ENCODE measurements around the gene NEUROG2. TPM values are rescaled to one million over a fixed set of nuclear protein-coding genes. Genes with fewer than 3 reads are reported as not detected.

NEUROG2 gene
- total RNA-seq, result not detected
- long read RNA-seq, result 0 reads

GRCh38 chr4:112516066-112516470 is at the start of gene NEUROG2:
Gene NEUROG2 (minus strand): TSS chr4:112516180. CDS start chr4:112515475, 705 bp downstream.
- Histone ChIP-seq H3K27me3 (ENCODE audit: low read depth) (peaks cover 100% of the 10 kb centered on the region), H3K27ac (no peak within 1 kb of the TSS), H3K9me3 (no peaks in the 10 kb centered on the region), H3K36me3 (no peaks in the 10 kb centered on the region), H3K4me3 (peak within 1 kb of the TSS; percentile 59), H3K4me1 (peaks cover 38% of the 10 kb centered on the region)
- TF ChIP-seq CTCF (IDR thresholded peaks at IDR 0.05), result no peak
- intact Hi-C loops (cut with DNase I), result no loop called here
- no peak for ATAC-seq
- no peak for DNase-seq

- H3K27ac ChIP-seq, result no peak overlapping the region
- no peaks in the 10 kb centered on the region for H3K36me3 ChIP-seq
- no peaks in the 10 kb centered on the region for H3K9me3 ChIP-seq
- intact Hi-C loops (cut with DNase I), result no loop called here
- no peak for TF ChIP-seq CTCF (IDR thresholded peaks at IDR 0.05)
- DNase-seq (no peak), ATAC-seq (no peak)
- no peak overlapping the region for H3K4me3 ChIP-seq
- no peaks in the 10 kb centered on the region for H3K27me3 ChIP-seq (ENCODE audit: low read depth)
- H3K4me1 ChIP-seq, result no peaks in the 10 kb centered on the region
Measured at GRCh38 chr4:112564706-112565270, 48.8 kb upstream of the NEUROG2 start.

GRCh38 chr4:112563431-112564200 is 47.6 kb upstream of the NEUROG2 start:
- intact Hi-C loops (cut with DNase I), result no loop called here
- Histone ChIP-seq H3K36me3 (no peaks in the 10 kb centered on the region), H3K4me1 (no peaks in the 10 kb centered on the region), H3K27me3 (ENCODE audit: low read depth) (no peaks in the 10 kb centered on the region), H3K4me3 (no peak overlapping the region), H3K27ac (no peak overlapping the region), H3K9me3 (no peaks in the 10 kb centered on the region)
- no peak for TF ChIP-seq CTCF (IDR thresholded peaks at IDR 0.05)
- ATAC-seq (no peak), DNase-seq (no peak)

GRCh38 chr4:112562254-112562879 is 46.4 kb upstream of the NEUROG2 start:
- intact Hi-C loops (cut with DNase I), result no loop called here
- no peak overlapping the region for H3K27ac ChIP-seq
- ATAC-seq, result no peak

GRCh38 chr4:112560084-112560483 is 44.1 kb upstream of the NEUROG2 start:
- DNase-seq (no peak), ATAC-seq (no peak)
- Histone ChIP-seq H3K27ac (no peak overlapping the region), H3K4me1 (no peaks in the 10 kb centered on the region), H3K4me3 (no peak overlapping the region), H3K27me3 (ENCODE audit: low read depth) (no peaks in the 10 kb centered on the region), H3K36me3 (no peaks in the 10 kb centered on the region), H3K9me3 (no peaks in the 10 kb centered on the region)
- TF ChIP-seq CTCF (IDR thresholded peaks at IDR 0.05), result no peak
- intact Hi-C loops (cut with DNase I), result no loop called here

More at GRCh38 chr4:112562254-112562879, 46.4 kb upstream of the NEUROG2 start:
- DNase-seq, result no peak
- no peak overlapping the region for H3K4me3 ChIP-seq
- H3K27me3 ChIP-seq (ENCODE audit: low read depth), result no peaks in the 10 kb centered on the region
- H3K9me3 ChIP-seq, result no peaks in the 10 kb centered on the region
- TF ChIP-seq CTCF (IDR thresholded peaks at IDR 0.05), result no peak
- H3K4me1 ChIP-seq, result no peaks in the 10 kb centered on the region
- no peaks in the 10 kb centered on the region for H3K36me3 ChIP-seq

Measured in lower lobe of right lung (tissue), 2 donors.